HepG2 (cell line): Measurements from ENCODE around the gene KLKB1. TPM values are rescaled to one million over a fixed set of nuclear protein-coding genes. Genes with fewer than 3 reads are reported as not detected.
A peak's percentile ranks its signal among the peaks of the same experiment; 100 is the strongest.

ENCODE experiments used
- ATAC-seq: fragments of 200-7000 bp; cut with Tn5 transposase; 3 replicates; pipeline ENCODE4 v1.9.1; 2020; ENCODE audit warnings: mild to moderate bottlenecking, moderate library complexity
- BruUV-seq: library from RNA; stranded (reverse); fragments of 400-500 nt; replicated peaks from 2 replicates; lab custom pipeline; 2021; lab: Mats Ljungman, UMichigan
- CTCF ChIA-PET: fragments of 300-600 bp; formaldehyde crosslinking; extraction: SDS; loops from one replicate; lab custom pipeline; 2021; ENCODE audit warnings: low total read pairs, inconsistent platforms, low intra/inter-chr PET ratio; lab: Yijun Ruan, JAX
- POLR2A ChIA-PET: fragments of 350-600 bp; sonication (Branson Sonifier 250); formaldehyde crosslinking; loops from one replicate; lab custom pipeline; 2020; ENCODE audit warnings: antibody characterized with exemption, inconsistent platforms; lab: Yijun Ruan, JAX
- DNase-seq: peaks from one replicate; pipeline ENCODE4 v3.0.0-alpha.2; 2015; ENCODE audit warnings: low spot score
- FAIRE-seq: peaks from 3 replicates; lab custom pipeline; 2011; peaks lifted over from hg19 to GRCh38; lab: Jason Lieb, UNC
- H2AFZ ChIP-seq: one replicate; pipeline ENCODE4 v1.6.1; 2011; ENCODE audit warnings: low read length, inconsistent platforms
- H3K27ac ChIP-seq: fragments of 300-600 bp; 3 replicates; pipeline ENCODE4 v1.8.0; 2011; ENCODE audit warnings: mixed run types, mild to moderate bottlenecking, mixed read lengths, low read length, inconsistent platforms; ENCODE audit not compliant: insufficient read depth; ENCODE audit errors: extremely low read length
- H3K27me3 ChIP-seq, 2 experiments: fragments of 200-600 bp in 1 of 2; 2 replicates in 1 of 2; 3 replicates in 1 of 2; pipeline versions ENCODE4 v1.6.0 to v1.8.0; 2011; ENCODE audit warnings: low read length in 2 of 2, mild to moderate bottlenecking in 2 of 2, moderate library complexity in 2 of 2, inconsistent platforms in 1 of 2; ENCODE audit not compliant: insufficient read depth in 2 of 2, control insufficient read depth in 1 of 2
- H3K36me3 ChIP-seq, 2 experiments: fragments of 200-600 bp in 1 of 2; replicated peaks in 1 of 2; 2 replicates in 1 of 2; 3 replicates in 1 of 2; pipeline versions ENCODE4 v1.5.1 to v1.8.0; 2011; ENCODE audit warnings: low read length in 2 of 2, inconsistent platforms in 1 of 2; ENCODE audit not compliant: insufficient read depth in 2 of 2, control insufficient read depth in 1 of 2
- H3K4me1 ChIP-seq: 2 replicates; pipeline ENCODE4 v1.5.1; 2012; ENCODE audit warnings: low read length, inconsistent platforms; ENCODE audit not compliant: insufficient read depth
- H3K4me2 ChIP-seq: 2 replicates; pipeline ENCODE4 v1.6.0; 2011; ENCODE audit warnings: low read depth, low read length, inconsistent platforms
- H3K4me3 ChIP-seq, 3 experiments: fragments of 200-600 bp in 1 of 3; sonication (generic), shearing (Covaris generic) in 1 of 3; replicated peaks in 1 of 3; 2 replicates each; pipeline ENCODE4 v1.5.1; 2011 to 2016; ENCODE audit warnings: low read length in 3 of 3, inconsistent platforms in 2 of 3, low read depth in 2 of 3, mild to moderate bottlenecking in 2 of 3, control low read depth in 1 of 3, mixed read lengths in 1 of 3; ENCODE audit not compliant: insufficient read depth in 1 of 3
- H3K79me2 ChIP-seq: one replicate; pipeline ENCODE4 v1.6.1; 2011; ENCODE audit warnings: low read length, inconsistent platforms; ENCODE audit not compliant: insufficient read depth
- H3K9ac ChIP-seq: 2 replicates; pipeline ENCODE4 v1.6.0; 2011; ENCODE audit warnings: mild to moderate bottlenecking, low read depth, low read length, inconsistent platforms; ENCODE audit not compliant: insufficient read depth
- H3K9me3 ChIP-seq: 2 replicates; pipeline ENCODE4 v1.5.1; 2012; ENCODE audit warnings: mild to moderate bottlenecking, low read length
- H4K20me1 ChIP-seq: 2 replicates; pipeline ENCODE4 v1.6.0; 2011; ENCODE audit warnings: inconsistent platforms, mild to moderate bottlenecking, low read length, moderate library complexity; ENCODE audit not compliant: insufficient read depth
- STAT6 ChIP-seq: sonication (generic); formaldehyde crosslinking; IDR thresholded peaks from 2 replicates; pipeline ENCODE4 v1.4.0; 2020; ENCODE audit warnings: missing genetic modification reagents, mild to moderate bottlenecking, borderline replicate concordance
- TBX2 ChIP-seq: sonication (generic); formaldehyde crosslinking; IDR thresholded peaks from 2 replicates; pipeline ENCODE4 v1.5.0; 2020; ENCODE audit warnings: missing genetic modification reagents, mild to moderate bottlenecking, borderline replicate concordance
- THAP11 ChIP-seq: IDR thresholded peaks from 2 replicates; pipeline ENCODE4 v1.6.1; 2016; ENCODE audit warnings: missing biosample characterization, missing genetic modification reagents
- ZNF281 ChIP-seq: sonication (generic); formaldehyde crosslinking; IDR thresholded peaks from 2 replicates; pipeline ENCODE4 v1.4.0; 2020; ENCODE audit warnings: missing genetic modification reagents, borderline replicate concordance
- WGBS: methylation state at CpG from one replicate; pipeline ENCODE4 v1.1.6; 2017; ENCODE audit warnings: low lambda C conversion rate; 5-methylcytosine and 5-hydroxymethylcytosine counted together
- in situ Hi-C: cut with HindIII; loops from 2 replicates; pipeline ENCODE4 v1.10.0; 2017; ENCODE audit warnings: low pct_unique_long_range_greater_than_20kb; ENCODE audit not compliant: extremely low pct_ligation_motif_present
- intact Hi-C: fragments of 100-400 bp; cut with micrococcal nuclease; formaldehyde crosslinking; loops from one replicate; pipeline ENCODE4 v1.10.0; 2022; ENCODE audit not compliant: unreplicated experiment
- polyA plus RNA-seq, 8 experiments: library from polyadenylated mRNA; depleted of rRNA in 3 of 8; stranded (reverse) in 7 of 8; unstranded in 1 of 8; fragments of >200 nt; fragmentation: Illumina TruSeq in 4 of 8; extraction: Trizol in 4 of 8; gene quantifications; 2 replicates each; pipeline versions ENCODE4 v1.2.1 to v1.2.3, GENCODE V29; 2011 to 2016; ENCODE audit warnings: low read depth in 4 of 8, missing spikeins in 1 of 8, mixed read lengths in 1 of 8; ENCODE audit not compliant: insufficient read depth in 1 of 8
- total RNA-seq, 5 experiments: library from RNA; depleted of rRNA; stranded (reverse); fragments of >200 nt; fragmentation: Illumina TruSeq; extraction: Trizol; gene quantifications; 2 replicates each; pipeline ENCODE4 v1.2.3, GENCODE V29; 2016; ENCODE audit warnings: low read depth in 1 of 5

The KLKB1 gene
- total and polyA plus RNA-seq, 2 of the 13 experiments (the other 11 are each of a cell fraction or from before 2014, with no cell fraction given) = 0.26 to 0.49 TPM

GRCh38 chr4:186189656-186190055 lies 37.7 kb upstream of the KLKB1 start:
- no peak overlapping the region for H2AFZ ChIP-seq
- WGBS = 49% methylated on average over 4 of the region's 4 CpGs
- no peaks in the 10 kb centered on the region for H3K27me3 ChIP-seq
- no peaks in the 10 kb centered on the region for H3K79me2 ChIP-seq
- H3K4me2 ChIP-seq = peak overlapping the region; percentile 90
- H3K9ac ChIP-seq = peak overlapping the region; percentile 38; the same call in 1 of the 2 replicates
- no peak for ATAC-seq
- peak overlapping the region; percentile 43 to 79 (median 79); a peak in 4 of 6 replicates for H3K4me3 ChIP-seq
- intact Hi-C loops (loop anchor here (5.0 kb wide), 2 partner anchors 42 to 78 kb away; partner anchors contain the start of gene F11), in situ Hi-C loops (no loop called here)
- BruUV-seq = no TSS peak
- no peak for DNase-seq
- no peaks in the 10 kb centered on the region for H4K20me1 ChIP-seq
- no peaks in the 10 kb centered on the region for H3K9me3 ChIP-seq
- FAIRE-seq = no peak
- POLR2A ChIA-PET = interaction anchor here (2.9 to 3.4 kb wide), 2 partner anchors 71 to 76 kb away, joined by 7 to 22 read pairs; partner anchors contain the start of gene F11
- H3K4me1 ChIP-seq = peaks cover 22% of the 10 kb centered on the region
- no peak for TF ChIP-seq ZNF281 (CRISPR knock-in tag)
- no peak for TF ChIP-seq STAT6
- TF ChIP-seq THAP11 (CRISPR knock-in tag) = no peak
- no peak for TF ChIP-seq TBX2 (CRISPR knock-in tag)
- H3K27ac ChIP-seq = no peak overlapping the region
- CTCF ChIA-PET = no interaction called here
- H3K36me3 ChIP-seq = no peaks in the 10 kb centered on the region
